ENCODE results near the gene FMOD.

DNA sequence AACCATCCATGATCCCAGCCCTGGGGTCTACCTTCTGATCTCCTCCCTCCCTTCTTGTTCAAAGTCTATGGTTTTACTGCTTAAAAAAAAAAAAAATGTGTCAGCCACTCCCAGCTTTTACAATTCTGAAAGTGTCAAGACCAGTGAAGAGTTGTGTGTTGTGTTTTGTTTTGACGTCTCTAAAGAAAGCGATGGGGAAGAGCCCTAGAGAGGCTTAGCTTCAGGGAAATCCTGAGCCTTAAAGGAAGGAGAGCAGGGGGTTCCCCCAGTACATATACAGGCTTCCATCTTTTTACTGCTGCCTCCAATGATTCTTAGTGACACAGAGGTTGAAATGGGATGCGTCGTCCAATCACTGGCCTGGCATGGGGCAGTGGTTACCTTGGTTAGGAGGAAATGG, 13.9 kb upstream of the FMOD start:
- TF ChIP-seq CTCF (conservative IDR thresholded peaks at IDR 0.05; ENCODE audit: low read length) (no peak), EZH2phosphoT487 (IDR thresholded peaks at IDR 0.05; ENCODE audit: borderline replicate concordance) (no peak)

Data from Loucy (cell line).